Skeletal muscle tissue (tissue), 4 donors: ENCODE measurements around the gene JMJD8. TPM values are rescaled to one million over a fixed set of nuclear protein-coding genes. Genes with fewer than 3 reads are reported as not detected.

Experiments used
- H3K27ac ChIP-seq: one replicate; pipeline ENCODE4 v1.7.0; 2013; ENCODE audit warnings: mild to moderate bottlenecking, low read depth, low read length, inconsistent platforms
- H3K27me3 ChIP-seq, 3 donors: one replicate each; pipeline ENCODE4 v1.7.0; 2013; ENCODE audit warnings: low read length in 3 of 3; ENCODE audit not compliant: control insufficient read depth in 3 of 3, insufficient read depth in 3 of 3
- H3K36me3 ChIP-seq, 3 donors: one replicate each; pipeline ENCODE4 v1.7.0; 2013; ENCODE audit warnings: low read length in 3 of 3; ENCODE audit not compliant: control insufficient read depth in 3 of 3, insufficient read depth in 3 of 3
- H3K4me1 ChIP-seq, 3 donors: one replicate each; pipeline ENCODE4 v1.7.0; 2013; ENCODE audit warnings: low read length in 3 of 3, mild to moderate bottlenecking in 3 of 3; ENCODE audit not compliant: control insufficient read depth in 3 of 3, insufficient read depth in 3 of 3
- H3K4me3 ChIP-seq, 3 donors: one replicate each; pipeline ENCODE4 v1.7.0; 2013; ENCODE audit warnings: low read length in 3 of 3
- H3K9ac ChIP-seq, 3 donors: one replicate each; pipeline ENCODE4 v1.7.0; 2013; ENCODE audit warnings: low read length in 3 of 3, mild to moderate bottlenecking in 3 of 3, moderate library complexity in 2 of 3, low read depth in 1 of 3
- H3K9me3 ChIP-seq, 3 donors: one replicate each; pipeline ENCODE4 v1.7.0; 2013; ENCODE audit warnings: low read length in 3 of 3; ENCODE audit not compliant: control insufficient read depth in 3 of 3
- total RNA-seq: library from RNA; depleted of rRNA; stranded (reverse); fragments of >200 nt; gene quantifications from one replicate; pipeline ENCODE4 v1.2.3, GENCODE V29; 2014
- donor health status: Osteomylitis.

Gene JMJD8
- total RNA-seq, 1 donor from 2014 or later, result 13.0 TPM

GRCh38 chr16:654034-654433 lies 30.1 kb downstream of the JMJD8 start:
- peaks cover 0 to 3% (median 3%) of the 10 kb centered on the region in 3 donors for H3K36me3 ChIP-seq
- H3K4me1 ChIP-seq, result peaks cover 4 to 7% (median 7%) of the 10 kb centered on the region in 3 donors
- no peaks in the 10 kb centered on the region for H3K27me3 ChIP-seq
- no peak overlapping the region for H3K27ac ChIP-seq
- H3K9ac ChIP-seq, result no peak overlapping the region
- no peaks in the 10 kb centered on the region for H3K9me3 ChIP-seq
- H3K4me3 ChIP-seq, result no peak overlapping the region

DNA sequence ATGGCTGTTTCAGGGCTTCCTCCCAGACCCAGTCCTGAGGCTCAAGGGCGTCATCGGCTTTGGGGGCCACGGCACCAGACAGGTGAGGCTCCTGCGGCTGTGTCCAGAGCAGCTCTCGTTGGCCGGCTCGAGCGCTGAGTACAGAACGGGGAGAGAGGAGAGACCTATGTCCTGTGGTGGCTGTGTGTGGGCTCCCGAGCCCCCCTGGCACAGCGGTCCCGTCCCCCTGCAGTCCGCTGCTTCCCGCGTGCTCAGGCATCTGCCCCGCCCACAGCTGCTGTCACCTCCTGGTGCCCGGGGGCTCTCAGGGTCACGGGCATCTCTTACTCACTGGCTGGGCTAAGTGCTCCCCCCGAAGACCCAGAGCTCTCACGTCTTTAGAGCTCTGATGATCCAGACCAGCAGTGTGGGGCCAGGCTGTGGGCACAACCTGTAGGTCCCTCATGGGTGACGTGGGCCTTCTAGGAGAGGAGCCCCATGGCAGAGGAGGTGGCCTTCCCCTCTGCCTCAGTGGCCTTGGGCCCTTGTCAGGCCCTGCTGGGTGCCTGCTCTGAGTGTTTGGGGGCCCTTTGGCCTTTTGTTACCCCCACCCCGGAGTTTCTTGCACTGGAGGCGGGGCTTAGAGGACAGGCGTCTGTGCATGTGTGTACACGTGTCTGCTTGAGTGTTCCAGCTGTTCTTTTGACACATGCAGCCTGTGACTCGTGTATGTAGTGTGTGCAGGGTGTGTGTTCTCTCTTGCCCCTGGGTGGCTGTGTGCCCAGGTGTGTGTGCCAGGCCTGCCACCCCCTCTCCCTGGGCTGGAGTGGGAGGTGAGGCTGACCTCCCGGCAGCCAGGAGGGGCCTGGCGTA lies 31.5 kb downstream of the JMJD8 start:
- Histone ChIP-seq H3K4me1 (peaks cover 15 to 20% (median 19%) of the 10 kb centered on the region in 3 donors), H3K9ac (no peak overlapping the region), H3K9me3 (no peaks in the 10 kb centered on the region), H3K27me3 (no peaks in the 10 kb centered on the region), H3K27ac (no peak overlapping the region), H3K4me3 (no peak overlapping the region), H3K36me3 (peaks cover 0 to 3% (median 0%) of the 10 kb centered on the region in 3 donors)

DNA sequence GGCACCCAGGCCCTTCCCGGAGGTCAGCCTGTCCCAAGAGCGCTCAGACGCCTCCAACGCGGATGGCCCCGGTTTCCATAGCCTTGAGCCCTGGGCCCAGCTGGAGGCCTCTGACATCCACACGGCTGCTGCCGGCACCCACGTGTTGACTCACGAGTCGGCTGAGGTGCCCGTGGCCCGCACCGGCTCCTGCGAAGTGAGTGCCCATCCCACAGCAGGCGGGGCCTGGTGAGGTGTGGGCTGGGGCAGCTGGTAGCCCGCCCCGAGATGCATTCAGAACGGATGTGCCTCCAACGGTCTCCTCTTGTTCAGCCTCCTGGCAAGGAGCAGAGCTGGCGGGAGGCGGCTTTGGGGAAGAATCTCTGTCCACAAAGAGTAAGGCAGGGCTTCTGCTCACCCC lies 32.3 kb downstream of the JMJD8 start:
- Histone ChIP-seq H3K9me3 (no peaks in the 10 kb centered on the region), H3K27ac (no peak overlapping the region), H3K4me1 (peaks cover 23 to 29% (median 27%) of the 10 kb centered on the region in 3 donors), H3K36me3 (peaks cover 0 to 3% (median 0%) of the 10 kb centered on the region in 3 donors), H3K27me3 (no peaks in the 10 kb centered on the region), H3K9ac (no peak overlapping the region), H3K4me3 (no peak overlapping the region)

GRCh38 chr16:649631-650030 lies 34.5 kb downstream of the JMJD8 start:
- Histone ChIP-seq H3K9me3 (no peaks in the 10 kb centered on the region), H3K4me3 (peak overlapping the region in 2 of 3 donors; percentile 83 to 86), H3K9ac (peak overlapping the region; percentile 61 to 93 (median 88)), H3K36me3 (peaks cover 0 to 3% (median 0%) of the 10 kb centered on the region in 3 donors), H3K4me1 (peaks cover 39 to 45% (median 43%) of the 10 kb centered on the region in 3 donors), H3K27me3 (no peaks in the 10 kb centered on the region), H3K27ac (no peak overlapping the region)

DNA sequence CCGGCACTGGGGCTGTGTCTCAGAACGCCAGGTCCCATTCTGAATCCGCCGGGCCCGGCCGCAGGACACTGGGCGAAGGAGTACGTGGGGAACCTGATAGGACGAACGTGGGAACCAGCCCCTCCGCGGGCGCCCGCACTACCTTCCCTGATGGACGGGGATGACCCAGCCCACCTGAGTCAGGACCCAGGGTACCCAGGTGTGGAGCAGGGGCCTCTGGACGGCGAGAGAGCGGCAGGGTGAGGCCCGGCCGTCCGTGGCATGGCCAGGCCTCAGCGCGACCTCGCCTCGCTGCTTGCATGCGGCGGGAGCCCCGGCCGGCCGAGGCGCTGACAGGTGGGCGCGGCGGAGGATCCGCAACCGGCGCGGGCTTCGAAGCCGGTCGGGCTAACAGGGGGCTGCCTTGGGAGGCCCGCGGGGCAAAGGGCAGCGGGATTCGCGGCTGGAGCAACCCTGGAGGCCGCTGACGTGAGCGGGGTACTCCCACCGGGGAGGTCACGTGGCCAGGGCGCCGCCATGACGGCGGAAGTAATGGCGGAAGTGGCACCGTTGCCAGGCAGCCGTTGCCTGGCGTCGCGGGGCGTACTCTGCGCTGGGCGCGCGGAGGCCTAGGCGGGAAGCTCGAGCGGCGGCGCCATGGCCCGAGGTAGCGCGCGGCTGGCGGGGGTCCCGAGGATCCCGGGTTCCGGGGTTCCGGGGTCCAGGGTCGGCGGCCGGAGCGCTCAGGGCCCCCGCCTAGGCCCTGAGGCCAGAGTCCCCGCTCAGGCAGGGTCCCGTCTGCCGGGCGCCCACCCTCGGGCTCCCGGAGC lies 35.1 kb downstream of the JMJD8 start, which contains the start of gene WDR90:
Gene WDR90, plus strand, starts transcription at position 585 of the 809 bp plus-strand sequence. Its CDS starts 52 bp downstream, at position 637.
- peaks cover 0 to 3% (median 0%) of the 10 kb centered on the region in 3 donors for H3K36me3 ChIP-seq
- H3K27ac ChIP-seq, result peak within 1 kb of the TSS; percentile 87
- H3K9me3 ChIP-seq, result no peaks in the 10 kb centered on the region
- peaks cover 39 to 48% (median 47%) of the 10 kb centered on the region in 3 donors for H3K4me1 ChIP-seq
- no peaks in the 10 kb centered on the region for H3K27me3 ChIP-seq
- peak within 1 kb of the TSS; percentile 73 to 86 (median 83) for H3K4me3 ChIP-seq
- peak within 1 kb of the TSS; percentile 84 to 93 (median 88) for H3K9ac ChIP-seq

- no peaks in the 10 kb centered on the region for H3K9me3 ChIP-seq
- peak overlapping the region; percentile 84 to 93 (median 88) for H3K9ac ChIP-seq
- peak overlapping the region; percentile 73 to 86 (median 83) for H3K4me3 ChIP-seq
- H3K4me1 ChIP-seq, result peaks cover 40 to 54% (median 52%) of the 10 kb centered on the region in 3 donors
- H3K36me3 ChIP-seq, result peaks cover 0 to 6% (median under 1%) of the 10 kb centered on the region in 3 donors
- peak overlapping the region; percentile 87 for H3K27ac ChIP-seq
- H3K27me3 ChIP-seq, result no peaks in the 10 kb centered on the region
These were observed 35.9 kb downstream of the JMJD8 start for GRCh38 chr16:648071-648780.

DNA sequence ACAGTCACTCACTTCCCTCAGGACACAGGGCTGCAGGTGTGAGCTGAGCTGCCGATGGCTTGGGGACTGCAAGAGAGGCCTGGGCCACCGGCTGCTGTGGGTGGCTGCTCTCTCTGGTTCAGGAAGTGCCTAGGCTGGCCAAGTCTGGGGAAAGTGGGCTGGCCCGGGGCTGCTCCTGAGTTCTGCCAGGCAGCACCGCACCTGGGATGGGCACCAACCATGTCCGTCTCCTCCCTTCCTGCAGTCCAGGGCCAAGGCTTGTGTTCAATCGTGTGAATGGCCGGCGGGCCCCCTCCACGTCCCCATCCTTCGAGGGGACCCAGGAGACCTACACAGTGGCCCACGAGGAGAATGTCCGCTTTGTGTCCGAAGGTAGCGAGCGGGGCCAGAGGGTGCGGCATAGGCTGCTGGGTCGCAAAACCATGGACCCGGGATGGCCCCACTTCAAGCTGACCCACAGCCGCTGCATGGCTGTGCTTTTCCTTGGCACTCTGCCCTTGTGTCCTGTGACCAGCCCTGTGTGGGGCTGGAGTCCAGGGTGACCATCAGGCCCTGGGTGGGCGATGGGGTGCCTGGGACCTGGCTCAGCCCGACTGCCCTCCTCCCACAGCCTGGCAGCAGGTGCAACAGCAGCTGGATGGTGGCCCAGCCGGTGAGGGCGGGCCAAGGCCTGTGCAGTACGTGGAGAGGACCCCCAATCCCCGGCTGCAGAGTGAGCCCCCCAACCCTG lies 36.8 kb downstream of the JMJD8 start:
- H3K27me3 ChIP-seq, result no peaks in the 10 kb centered on the region
- H3K36me3 ChIP-seq, result peaks cover 0 to 10% (median 2%) of the 10 kb centered on the region in 3 donors
- no peaks in the 10 kb centered on the region for H3K9me3 ChIP-seq
- peak overlapping the region; percentile 32 to 88 (median 57) for H3K9ac ChIP-seq
- peak overlapping the region; percentile 87 for H3K27ac ChIP-seq
- peaks cover 49 to 63% (median 61%) of the 10 kb centered on the region in 3 donors for H3K4me1 ChIP-seq
- H3K4me3 ChIP-seq, result peak overlapping the region in 2 of 3 donors; percentile 43 to 61

DNA sequence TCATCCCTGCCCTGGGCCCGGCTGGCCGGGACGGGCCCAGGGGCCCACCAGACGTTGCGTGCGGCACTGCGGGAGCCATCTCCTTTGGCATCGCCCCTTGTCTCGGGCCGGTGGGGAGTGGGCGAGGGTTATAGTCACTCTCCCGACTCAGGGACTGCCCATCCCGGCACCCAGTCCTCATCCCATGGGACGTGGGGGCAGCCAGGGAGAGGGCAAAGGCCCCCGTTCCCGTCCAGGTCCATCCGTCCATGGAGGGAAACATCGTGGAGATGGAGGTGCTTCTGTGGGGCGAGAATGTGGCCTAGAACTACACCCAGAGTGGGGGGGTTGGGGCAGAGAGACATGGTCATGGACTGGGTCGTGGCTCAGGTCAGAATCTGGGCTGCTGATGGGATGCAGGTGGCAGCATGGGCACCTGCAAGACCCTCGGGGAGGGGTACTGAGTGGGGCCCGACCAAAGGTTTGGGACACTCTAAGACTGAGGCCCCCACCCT lies 37.4 kb downstream of the JMJD8 start:
- Histone ChIP-seq H3K27me3 (no peaks in the 10 kb centered on the region), H3K4me1 (peaks cover 49 to 63% (median 62%) of the 10 kb centered on the region in 3 donors), H3K4me3 (peak overlapping the region in 1 of 3 donors; percentile 61), H3K9ac (peak overlapping the region; percentile 32 to 88 (median 43)), H3K9me3 (no peaks in the 10 kb centered on the region), H3K27ac (peak overlapping the region; percentile 56), H3K36me3 (peaks cover 0 to 9% (median 2%) of the 10 kb centered on the region in 3 donors)
